Osteoblast (primary cell): ENCODE results near the gene MALRD1. TPM values are rescaled to one million over a fixed set of nuclear protein-coding genes. Genes with fewer than 3 reads are reported as not detected.

Experiments used
- DNase-seq: peaks from one replicate; pipeline ENCODE4 v3.0.0; 2011; ENCODE audit warnings: low spot score, mixed read lengths; ENCODE audit not compliant: insufficient read length; ENCODE audit errors: missing footprints
- H2AFZ ChIP-seq: 2 replicates; pipeline ENCODE4 v1.6.0; 2011; ENCODE audit warnings: mild to moderate bottlenecking, low read length
- H3K27ac ChIP-seq: 2 replicates; pipeline ENCODE4 v1.5.1; 2011; ENCODE audit warnings: mild to moderate bottlenecking, low read depth, low read length, moderate library complexity
- H3K27me3 ChIP-seq: 2 replicates; pipeline ENCODE4 v1.6.0; 2012; ENCODE audit warnings: mild to moderate bottlenecking, control low read depth, inconsistent platforms, low read length, moderate library complexity; ENCODE audit not compliant: insufficient read depth
- H3K36me3 ChIP-seq: 2 replicates; pipeline ENCODE4 v1.5.1; 2011; ENCODE audit warnings: mild to moderate bottlenecking, low read length, control low read depth, moderate library complexity; ENCODE audit not compliant: insufficient read depth
- H3K4me1 ChIP-seq: 2 replicates; pipeline ENCODE4 v1.5.1; 2011; ENCODE audit warnings: mild to moderate bottlenecking, low read length, control low read depth, moderate library complexity; ENCODE audit not compliant: insufficient read depth
- H3K4me2 ChIP-seq: 2 replicates; pipeline ENCODE4 v1.6.0; 2011; ENCODE audit warnings: mild to moderate bottlenecking, low read length; ENCODE audit not compliant: insufficient read depth
- H3K4me3 ChIP-seq: fragments of 200-600 bp; sonication (generic); 3 replicates; pipeline ENCODE4 v1.5.1; 2012; ENCODE audit warnings: mild to moderate bottlenecking, low read length, inconsistent platforms; ENCODE audit not compliant: insufficient read depth
- H3K79me2 ChIP-seq: 2 replicates; pipeline ENCODE4 v1.6.0; 2012; ENCODE audit warnings: mild to moderate bottlenecking, low read length, control low read depth, inconsistent platforms; ENCODE audit not compliant: insufficient read depth
- H3K9me3 ChIP-seq: 2 replicates; pipeline ENCODE4 v1.5.1; 2011; ENCODE audit warnings: low read depth, low read length, control low read depth
- H4K20me1 ChIP-seq: 2 replicates; pipeline ENCODE4 v1.6.0; 2012; ENCODE audit warnings: mild to moderate bottlenecking, low read length, control low read depth; ENCODE audit not compliant: insufficient read depth
- total RNA-seq: library from RNA; depleted of rRNA; stranded (reverse); fragments of >200 nt; gene quantifications from 2 replicates; pipeline ENCODE4 v1.2.3, GENCODE V29; 2012
- TF ChIP-seq, protein P1 (sequence below): IDR thresholded peaks from 2 replicates; pipeline ENCODE4 v1.5.1; 2011; ENCODE audit warnings: mild to moderate bottlenecking, low read depth, low read length, moderate library complexity; ENCODE audit errors: extremely low read depth

The MALRD1 gene
- total RNA-seq, 1 donor = 2.9 TPM

DNA sequence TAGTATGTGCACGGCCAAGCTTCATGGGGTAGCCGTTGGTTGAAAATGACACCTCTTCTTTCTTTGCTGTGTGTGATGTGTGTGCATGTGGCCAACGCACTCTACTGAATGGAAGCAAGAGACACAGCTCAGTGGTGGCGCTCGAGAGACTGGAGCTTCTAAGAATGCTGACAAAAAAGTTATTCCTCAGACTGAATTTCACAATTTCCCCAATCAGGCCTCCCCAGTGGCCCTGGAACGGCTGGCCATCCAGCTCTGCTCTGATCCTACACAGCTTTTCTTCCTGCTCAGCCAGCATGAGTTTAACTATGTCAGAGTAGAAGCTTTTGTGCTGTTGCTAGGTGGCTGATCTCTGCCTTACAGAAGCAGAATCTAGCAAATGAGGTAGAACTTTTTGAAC is 581.0 kb downstream of the MALRD1 start:
- Histone ChIP-seq H3K27ac (peak overlapping the region; percentile 2), H4K20me1 (no peaks in the 10 kb centered on the region), H3K9me3 (no peaks in the 10 kb centered on the region), H3K27me3 (no peaks in the 10 kb centered on the region), H2AFZ (peak overlapping the region; percentile 75), H3K4me1 (peaks cover 16% of the 10 kb centered on the region), H3K36me3 (no peaks in the 10 kb centered on the region), H3K79me2 (no peaks in the 10 kb centered on the region), H3K4me2 (peak overlapping the region; percentile 42), H3K4me3 (no peak overlapping the region)
- TF ChIP-seq, protein P1, sequence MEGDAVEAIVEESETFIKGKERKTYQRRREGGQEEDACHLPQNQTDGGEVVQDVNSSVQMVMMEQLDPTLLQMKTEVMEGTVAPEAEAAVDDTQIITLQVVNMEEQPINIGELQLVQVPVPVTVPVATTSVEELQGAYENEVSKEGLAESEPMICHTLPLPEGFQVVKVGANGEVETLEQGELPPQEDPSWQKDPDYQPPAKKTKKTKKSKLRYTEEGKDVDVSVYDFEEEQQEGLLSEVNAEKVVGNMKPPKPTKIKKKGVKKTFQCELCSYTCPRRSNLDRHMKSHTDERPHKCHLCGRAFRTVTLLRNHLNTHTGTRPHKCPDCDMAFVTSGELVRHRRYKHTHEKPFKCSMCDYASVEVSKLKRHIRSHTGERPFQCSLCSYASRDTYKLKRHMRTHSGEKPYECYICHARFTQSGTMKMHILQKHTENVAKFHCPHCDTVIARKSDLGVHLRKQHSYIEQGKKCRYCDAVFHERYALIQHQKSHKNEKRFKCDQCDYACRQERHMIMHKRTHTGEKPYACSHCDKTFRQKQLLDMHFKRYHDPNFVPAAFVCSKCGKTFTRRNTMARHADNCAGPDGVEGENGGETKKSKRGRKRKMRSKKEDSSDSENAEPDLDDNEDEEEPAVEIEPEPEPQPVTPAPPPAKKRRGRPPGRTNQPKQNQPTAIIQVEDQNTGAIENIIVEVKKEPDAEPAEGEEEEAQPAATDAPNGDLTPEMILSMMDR = peak; percentile 50
- DNase-seq = peak; percentile 71

DNA sequence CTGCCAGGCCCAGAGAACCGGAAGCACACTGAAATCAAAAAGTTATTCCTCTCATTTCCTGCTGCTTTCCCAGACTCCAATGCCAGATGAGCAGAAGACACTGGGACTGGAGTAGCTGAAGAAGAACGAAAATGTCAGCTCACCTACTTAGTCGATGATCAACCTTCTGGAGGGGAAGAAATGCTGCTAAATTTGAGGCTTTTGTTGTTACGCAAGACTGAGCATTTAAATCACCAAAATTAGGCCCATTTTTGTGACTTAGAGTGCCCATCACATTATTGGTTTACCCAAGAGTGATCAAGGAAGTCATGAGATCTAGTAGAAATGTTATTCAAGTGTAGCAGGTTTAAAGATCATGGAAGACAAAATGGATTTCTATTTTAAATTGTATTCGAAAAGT is 585.6 kb downstream of the MALRD1 start:
- no peak overlapping the region for H3K4me3 ChIP-seq
- no peaks in the 10 kb centered on the region for H3K36me3 ChIP-seq
- TF ChIP-seq, protein P1 = no peak
- no peaks in the 10 kb centered on the region for H3K9me3 ChIP-seq
- peaks cover 23% of the 10 kb centered on the region for H3K4me1 ChIP-seq
- H4K20me1 ChIP-seq = no peaks in the 10 kb centered on the region
- H3K27ac ChIP-seq = no peak overlapping the region
- H3K4me2 ChIP-seq = no peak overlapping the region
- H2AFZ ChIP-seq = peak overlapping the region; percentile 24
- DNase-seq = no peak
- no peaks in the 10 kb centered on the region for H3K79me2 ChIP-seq
- no peaks in the 10 kb centered on the region for H3K27me3 ChIP-seq

DNA sequence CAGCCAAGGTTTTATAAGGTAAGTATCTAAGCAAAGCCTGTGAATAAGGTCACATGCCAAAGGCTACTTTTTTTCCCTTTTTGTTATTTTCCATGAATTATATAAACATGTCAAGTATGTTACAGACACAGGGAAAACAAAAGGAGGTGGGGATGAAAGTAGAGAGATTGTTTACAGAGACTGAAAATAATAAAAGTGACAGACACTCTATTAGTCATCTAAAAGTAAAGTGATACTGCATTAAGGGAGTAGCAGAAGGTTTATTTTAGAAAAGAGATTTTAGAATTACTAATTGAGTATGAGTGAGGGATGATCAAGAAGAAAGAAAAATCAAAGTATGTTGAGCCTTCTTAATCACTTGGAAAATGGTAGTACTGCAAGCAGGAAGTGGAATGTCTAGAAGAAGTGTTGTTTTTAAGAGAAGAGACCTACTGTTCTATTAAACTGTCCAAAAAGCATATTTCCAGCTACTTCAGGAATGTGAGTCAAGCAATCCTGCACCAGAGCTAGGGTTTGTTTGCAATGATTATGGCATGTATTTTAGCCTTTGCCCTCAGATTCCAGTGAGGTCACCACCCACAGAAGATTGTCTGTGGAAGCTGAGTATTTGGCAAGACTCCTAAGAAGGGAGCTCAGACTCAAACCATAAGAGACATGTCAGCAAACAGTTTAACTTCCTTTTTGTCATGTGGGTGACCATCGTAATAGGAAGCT is 589.7 kb downstream of the MALRD1 start:
- DNase-seq = peak; percentile 88
- Histone ChIP-seq H4K20me1 (no peaks in the 10 kb centered on the region), H3K36me3 (no peaks in the 10 kb centered on the region), H3K9me3 (no peaks in the 10 kb centered on the region), H3K79me2 (no peaks in the 10 kb centered on the region), H2AFZ (peak overlapping the region; percentile 47), H3K27ac (peak overlapping the region; percentile 71), H3K4me2 (peak overlapping the region; percentile 80), H3K4me1 (peaks cover 14% of the 10 kb centered on the region), H3K4me3 (peak overlapping the region; percentile 64), H3K27me3 (no peaks in the 10 kb centered on the region)
- TF ChIP-seq, protein P1 = no peak

DNA sequence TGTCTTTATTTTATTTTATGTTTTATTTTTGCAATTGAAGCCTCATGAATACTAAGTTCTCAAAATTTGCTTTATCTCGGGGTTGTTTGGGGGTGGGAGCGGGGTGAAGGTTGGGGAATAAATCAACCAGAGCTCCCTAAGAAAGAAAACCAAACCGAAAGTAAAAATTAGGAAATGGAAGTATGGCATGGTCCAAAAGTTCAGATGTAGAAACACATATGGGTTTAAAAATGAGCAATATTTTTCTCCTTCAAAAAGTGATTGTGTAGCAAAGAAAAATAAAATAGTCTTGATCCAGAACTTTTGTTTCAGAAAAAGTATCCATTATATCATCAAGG is 590.3 kb downstream of the MALRD1 start:
- no peak for DNase-seq
- Histone ChIP-seq H3K27ac (peak overlapping the region; percentile 71), H3K4me3 (peak overlapping the region; percentile 64), H3K9me3 (no peaks in the 10 kb centered on the region), H4K20me1 (no peaks in the 10 kb centered on the region), H3K27me3 (no peaks in the 10 kb centered on the region), H2AFZ (peak overlapping the region; percentile 73), H3K79me2 (no peaks in the 10 kb centered on the region), H3K36me3 (no peaks in the 10 kb centered on the region), H3K4me2 (peak overlapping the region; percentile 80), H3K4me1 (peaks cover 14% of the 10 kb centered on the region)
- TF ChIP-seq, protein P1 = no peak
